ENCODE data around the gene AANAT.
A peak's percentile ranks its signal among the peaks of the same experiment; 100 is the strongest.

Gene AANAT

DNA sequence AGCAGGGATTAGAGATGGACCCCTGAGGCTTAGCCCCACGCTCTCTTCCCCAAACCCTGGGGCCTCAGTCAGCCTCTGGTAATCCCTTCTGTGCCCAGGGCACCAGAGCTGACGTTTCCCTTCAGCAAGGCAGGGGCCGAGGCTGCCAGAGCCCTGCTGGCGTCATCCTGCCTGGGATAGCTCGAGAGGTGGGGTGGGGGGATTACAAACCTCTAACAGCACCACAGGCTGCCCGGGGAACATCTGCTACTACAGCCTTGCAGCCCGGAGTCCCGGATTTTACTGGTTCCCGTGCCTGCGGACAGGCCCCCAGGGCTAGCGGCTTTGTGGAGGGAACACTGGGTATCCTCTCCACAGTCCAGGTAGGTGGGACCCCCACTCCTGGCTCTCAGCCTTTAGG lies at the start of gene AANAT:
TSS of gene AANAT (plus strand) at position 238 of the 400 bp plus-strand sequence. CDS start 1,144 bp downstream, outside the sequence.
- Histone ChIP-seq H3K9me3 (ENCODE audit: control insufficient read depth, low read length) (no peaks in the 10 kb centered on the region), H3K79me2 (no peaks in the 10 kb centered on the region), H2AFZ (no peak within 1 kb of the TSS), H3K4me1 (no peaks in the 10 kb centered on the region), H3K9ac (no peak within 1 kb of the TSS), H3K27ac (no peak within 1 kb of the TSS), H3K27me3 (ENCODE audit: control insufficient read depth, insufficient read depth, low read length) (no peaks in the 10 kb centered on the region), H3K4me3 (ENCODE audit: low read depth, low read length) (no peak within 1 kb of the TSS), H3K36me3 (ENCODE audit: control insufficient read depth, insufficient read depth, low read length) (no peaks in the 10 kb centered on the region), H3K4me2 (ENCODE audit: low read length) (no peak within 1 kb of the TSS)
- TF ChIP-seq, protein P1, sequence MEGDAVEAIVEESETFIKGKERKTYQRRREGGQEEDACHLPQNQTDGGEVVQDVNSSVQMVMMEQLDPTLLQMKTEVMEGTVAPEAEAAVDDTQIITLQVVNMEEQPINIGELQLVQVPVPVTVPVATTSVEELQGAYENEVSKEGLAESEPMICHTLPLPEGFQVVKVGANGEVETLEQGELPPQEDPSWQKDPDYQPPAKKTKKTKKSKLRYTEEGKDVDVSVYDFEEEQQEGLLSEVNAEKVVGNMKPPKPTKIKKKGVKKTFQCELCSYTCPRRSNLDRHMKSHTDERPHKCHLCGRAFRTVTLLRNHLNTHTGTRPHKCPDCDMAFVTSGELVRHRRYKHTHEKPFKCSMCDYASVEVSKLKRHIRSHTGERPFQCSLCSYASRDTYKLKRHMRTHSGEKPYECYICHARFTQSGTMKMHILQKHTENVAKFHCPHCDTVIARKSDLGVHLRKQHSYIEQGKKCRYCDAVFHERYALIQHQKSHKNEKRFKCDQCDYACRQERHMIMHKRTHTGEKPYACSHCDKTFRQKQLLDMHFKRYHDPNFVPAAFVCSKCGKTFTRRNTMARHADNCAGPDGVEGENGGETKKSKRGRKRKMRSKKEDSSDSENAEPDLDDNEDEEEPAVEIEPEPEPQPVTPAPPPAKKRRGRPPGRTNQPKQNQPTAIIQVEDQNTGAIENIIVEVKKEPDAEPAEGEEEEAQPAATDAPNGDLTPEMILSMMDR (IDR thresholded peaks at IDR 0.05) = no peak

DNA sequence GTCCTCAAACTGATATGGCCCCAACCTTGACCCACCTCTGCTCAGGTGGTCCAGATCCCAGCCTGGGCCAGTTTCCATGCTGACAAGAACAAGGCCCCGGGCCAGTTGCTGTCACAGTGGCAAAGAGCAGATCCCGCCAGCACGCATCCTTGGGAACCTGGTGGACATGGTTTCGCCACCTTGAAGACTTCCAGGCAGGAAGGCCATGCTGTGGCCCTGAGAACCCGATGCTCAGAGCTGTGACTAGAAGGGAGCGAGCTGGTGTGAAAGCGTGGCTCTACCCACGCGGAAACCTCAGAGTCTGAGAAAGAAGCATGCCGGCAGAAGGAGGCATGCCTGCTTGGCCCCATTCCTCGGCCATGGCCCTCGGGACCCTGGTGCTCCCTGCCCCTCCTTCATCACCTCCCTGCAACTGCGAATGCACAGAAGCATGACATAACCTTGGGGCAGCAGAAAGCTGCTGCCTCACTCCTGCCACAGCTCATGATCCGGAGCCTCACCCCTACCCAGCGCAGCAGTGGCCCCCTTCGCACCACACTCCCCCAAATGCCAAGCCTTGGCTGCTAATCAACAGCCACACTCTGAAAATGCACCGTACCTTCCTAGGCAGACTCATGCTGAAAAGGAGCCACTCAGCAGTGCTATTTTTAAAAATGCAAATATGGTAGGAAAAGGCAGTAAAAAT lies 47.7 kb upstream of the AANAT start:
- H3K9me3 ChIP-seq (ENCODE audit: control insufficient read depth, low read length) = no peaks in the 10 kb centered on the region
- H3K4me2 ChIP-seq (ENCODE audit: low read length) = peak overlapping the region; percentile 40
- TF ChIP-seq, protein P1 (IDR thresholded peaks at IDR 0.05) = no peak
- H2AFZ ChIP-seq = peak overlapping the region; percentile 19
- peaks cover 38% of the 10 kb centered on the region for H3K79me2 ChIP-seq
- H3K27ac ChIP-seq = peak overlapping the region; percentile 54
- H3K36me3 ChIP-seq (ENCODE audit: control insufficient read depth, insufficient read depth, low read length) = no peaks in the 10 kb centered on the region
- no peaks in the 10 kb centered on the region for H3K27me3 ChIP-seq (ENCODE audit: control insufficient read depth, insufficient read depth, low read length)
- H3K4me1 ChIP-seq = peaks cover 23% of the 10 kb centered on the region
- no peak overlapping the region for H3K9ac ChIP-seq
- no peak overlapping the region for H3K4me3 ChIP-seq (ENCODE audit: low read depth, low read length)

DNA sequence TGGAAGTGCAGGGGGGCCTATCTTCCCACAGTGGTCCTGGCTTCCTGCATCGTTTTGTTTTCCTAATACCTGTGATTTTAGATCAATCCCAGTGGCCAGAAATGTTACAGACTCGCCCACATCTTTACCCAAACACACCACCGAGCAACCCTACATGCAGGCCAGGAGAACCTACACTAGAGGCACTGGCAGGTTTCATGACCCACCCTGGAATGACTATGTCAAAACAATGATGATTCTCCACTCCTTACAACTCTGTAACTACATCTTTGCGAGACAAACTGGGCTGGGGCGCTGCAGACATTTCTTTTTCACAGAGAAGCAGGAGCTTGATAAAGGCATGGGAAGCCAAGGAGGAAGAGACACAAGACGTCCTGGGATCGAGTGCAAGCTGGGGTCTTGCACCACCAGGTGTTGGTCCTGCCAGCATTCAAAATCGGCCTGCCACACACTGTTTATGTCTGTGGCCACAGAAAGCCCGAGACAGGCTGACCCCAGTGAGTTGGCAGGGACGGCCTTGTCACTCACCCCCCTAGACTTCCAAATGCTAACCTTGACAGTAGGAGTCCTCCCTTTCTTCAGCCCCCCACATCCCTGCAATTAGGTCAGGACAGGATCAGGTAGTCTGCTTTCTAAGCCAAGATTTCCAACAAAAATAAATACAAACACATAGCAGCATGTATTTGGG lies 46.9 kb upstream of the AANAT start:
- Histone ChIP-seq H3K79me2 (peaks cover 31% of the 10 kb centered on the region), H2AFZ (peak overlapping the region; percentile 21), H3K4me1 (peaks cover 19% of the 10 kb centered on the region), H3K27ac (peak overlapping the region; percentile 54), H3K36me3 (ENCODE audit: control insufficient read depth, insufficient read depth, low read length) (no peaks in the 10 kb centered on the region), H3K27me3 (ENCODE audit: control insufficient read depth, insufficient read depth, low read length) (no peaks in the 10 kb centered on the region), H3K4me3 (ENCODE audit: low read depth, low read length) (no peak overlapping the region), H3K9ac (no peak overlapping the region), H3K9me3 (ENCODE audit: control insufficient read depth, low read length) (no peaks in the 10 kb centered on the region), H3K4me2 (ENCODE audit: low read length) (peak overlapping the region; percentile 40)
- TF ChIP-seq, protein P1 (IDR thresholded peaks at IDR 0.05) = no peak

DNA sequence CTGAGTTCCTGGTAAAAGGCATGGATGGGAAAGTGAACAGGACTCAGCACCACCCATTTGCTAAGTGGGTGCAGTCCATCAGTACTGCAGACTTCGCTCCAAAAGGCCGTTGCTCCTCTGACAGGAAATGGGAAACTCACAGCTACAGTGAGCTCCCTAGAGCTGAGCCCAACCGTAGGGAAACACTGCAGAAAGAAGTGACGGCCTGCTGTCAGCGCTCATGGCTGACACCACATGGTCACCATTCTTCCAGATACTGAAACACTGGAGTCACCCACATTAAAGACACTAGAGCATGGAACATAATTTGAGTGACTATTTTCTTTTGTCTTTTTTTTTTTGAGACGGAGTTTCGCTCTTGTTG lies 46.4 kb upstream of the AANAT start:
- Histone ChIP-seq H3K9ac (no peak overlapping the region), H3K4me3 (ENCODE audit: low read depth, low read length) (no peak overlapping the region), H2AFZ (peak overlapping the region; percentile 21), H3K27me3 (ENCODE audit: control insufficient read depth, insufficient read depth, low read length) (no peaks in the 10 kb centered on the region), H3K9me3 (ENCODE audit: control insufficient read depth, low read length) (no peaks in the 10 kb centered on the region), H3K4me1 (peaks cover 19% of the 10 kb centered on the region), H3K4me2 (ENCODE audit: low read length) (no peak overlapping the region), H3K36me3 (ENCODE audit: control insufficient read depth, insufficient read depth, low read length) (no peaks in the 10 kb centered on the region), H3K79me2 (peaks cover 35% of the 10 kb centered on the region), H3K27ac (peak overlapping the region; percentile 54)
- TF ChIP-seq, protein P1 (IDR thresholded peaks at IDR 0.05) = no peak

All from parathyroid adenoma (tissue), 2 donors.